ENCODE measurements around the gene UCMA.

- TF ChIP-seq CTCF (IDR thresholded peaks at IDR 0.05) (no peak), POLR2A (IDR thresholded peaks at IDR 0.05) (no peak), POLR2AphosphoS5 (IDR thresholded peaks at IDR 0.05) (no peak)
These were observed 44.2 kb downstream of the UCMA start for GRCh38 chr10:13189961-13190360.
